Activated CD4-positive, alpha-beta T cell treated with anti-CD3 and anti-CD28 coated beads for 4 hours (primary cell): ENCODE data around the gene WDR49.

Source experiments
- DNase-seq, 2 donors: peaks; one replicate each; pipeline ENCODE4 v3.0.0-alpha.2; 2020

WDR49 gene

GRCh38 chr3:167483708-167484475, 169.8 kb downstream of the WDR49 start:
- DNase-seq = no peak

DNA sequence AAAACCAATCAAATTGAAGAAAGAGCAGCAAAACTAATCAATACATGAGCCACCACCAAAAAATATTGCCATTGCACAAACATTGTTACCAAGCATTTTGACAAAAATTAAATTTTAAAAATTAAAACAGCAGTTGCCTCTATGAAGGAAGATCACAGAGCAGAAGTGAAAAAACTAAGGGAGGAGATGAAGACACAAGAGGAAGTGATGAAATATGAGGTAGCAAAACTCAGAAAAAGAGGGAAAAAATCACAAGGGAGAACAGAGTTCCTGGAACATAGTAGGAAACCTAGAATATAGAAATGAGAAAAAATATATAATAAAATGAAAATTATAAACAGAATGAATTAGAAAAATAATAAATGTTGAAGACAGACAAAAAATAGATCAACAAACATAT, 172.6 kb downstream of the WDR49 start:
- DNase-seq = no peak

DNA sequence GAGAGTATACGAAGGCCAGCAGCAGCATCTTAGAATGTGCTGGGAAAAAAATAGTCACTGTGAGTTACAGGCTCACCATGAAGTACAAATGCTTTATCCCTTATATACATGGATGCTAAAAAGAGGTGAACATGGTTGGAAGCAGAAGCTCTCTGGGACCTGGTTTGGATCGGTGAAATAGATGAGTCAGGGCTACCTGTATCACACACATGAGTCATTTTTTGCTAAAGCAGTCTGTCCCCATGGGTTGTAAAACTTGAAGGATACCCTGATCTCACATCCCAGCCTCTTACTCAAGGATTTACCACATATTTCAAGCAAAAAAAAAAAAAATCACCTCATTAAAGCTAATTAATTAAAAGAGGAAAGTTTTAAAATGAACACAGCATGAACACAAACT, 173.0 kb downstream of the WDR49 start:
- no peak for DNase-seq

GRCh38 chr3:167473863-167474262, 179.9 kb downstream of the WDR49 start, which contains the start of gene SERPINI2:
Gene SERPINI2 (minus strand): TSS chr3:167474042. CDS start chr3:167471834, 2,208 bp downstream.
- DNase-seq = no peak

- DNase-seq = no peak
These were observed 184.4 kb downstream of the WDR49 start for GRCh38 chr3:167469381-167469780.

GRCh38 chr3:167467848-167468611, 185.7 kb downstream of the WDR49 start:
- no peak for DNase-seq

- DNase-seq = no peak
These were observed 186.8 kb downstream of the WDR49 start for GRCh38 chr3:167466966-167467365.

DNA sequence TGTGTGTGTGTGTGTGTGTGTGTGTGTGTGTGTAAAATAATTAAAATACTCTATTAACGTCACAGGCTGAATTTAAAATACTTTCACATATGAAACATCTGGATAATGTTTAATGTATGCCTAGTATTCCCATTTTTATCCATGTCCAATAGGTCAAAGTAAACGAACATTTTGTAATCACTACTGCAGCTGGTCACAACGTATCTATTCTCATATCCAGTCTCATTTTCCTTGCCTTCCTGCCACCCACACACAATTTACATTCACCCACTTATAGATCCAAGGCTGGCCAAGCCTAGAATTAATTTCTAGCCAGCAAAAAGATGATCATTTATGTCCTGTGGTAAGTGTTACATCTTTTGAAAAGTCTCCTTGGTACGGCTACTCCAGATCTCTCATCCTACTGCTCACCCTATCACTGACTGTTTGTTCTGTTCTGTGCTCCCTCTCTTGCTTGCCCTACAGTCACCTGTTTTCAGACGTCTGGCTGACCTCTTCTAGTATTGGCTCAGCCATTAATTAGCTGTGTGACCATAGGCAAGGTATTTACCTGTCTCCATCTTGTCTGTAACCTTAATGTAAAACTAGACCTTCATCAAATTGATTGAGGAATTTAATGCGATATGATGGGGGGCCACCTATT, 197.5 kb downstream of the WDR49 start:
- DNase-seq = no peak

DNA sequence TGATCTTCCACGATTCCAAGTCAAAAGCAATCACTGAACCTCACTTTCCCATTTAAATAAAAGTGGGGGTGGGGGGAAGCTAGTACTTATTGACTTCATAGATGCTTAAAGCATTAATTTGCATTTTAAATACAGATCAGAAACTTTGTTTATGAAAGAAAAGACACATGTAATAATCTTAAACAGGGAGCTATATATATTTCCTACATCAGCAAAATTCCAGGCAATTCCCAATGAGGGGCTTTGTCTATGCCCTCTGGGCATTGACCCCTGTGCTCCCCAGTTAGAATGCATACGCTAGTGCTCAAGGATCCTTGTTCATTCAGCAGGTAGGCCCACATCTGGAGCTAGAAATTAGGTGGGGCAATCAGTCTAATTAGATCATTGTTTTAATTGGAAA, 199.9 kb downstream of the WDR49 start:
- no peak for DNase-seq

DNA sequence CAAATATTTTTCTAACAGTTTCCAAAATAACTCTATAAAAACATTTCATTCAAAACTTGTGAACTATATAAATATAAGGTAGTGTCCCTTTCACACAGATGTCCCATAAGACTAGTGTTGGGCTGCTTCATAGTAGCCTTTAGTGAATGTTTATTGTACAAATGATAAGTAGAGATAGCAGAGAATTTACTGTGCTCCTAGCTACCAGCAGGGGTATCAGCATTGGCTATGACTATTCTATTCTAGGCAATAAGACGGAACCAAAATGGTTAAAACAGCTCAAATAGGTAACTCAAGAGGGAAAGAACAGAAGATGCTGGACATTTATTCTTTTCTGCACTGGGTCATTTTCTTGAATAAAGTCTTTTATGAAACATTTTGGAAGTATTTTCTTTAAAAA, 202.5 kb downstream of the WDR49 start:
- DNase-seq = no peak

GRCh38 chr3:167450675-167451074, 203.1 kb downstream of the WDR49 start:
- DNase-seq = no peak

DNA sequence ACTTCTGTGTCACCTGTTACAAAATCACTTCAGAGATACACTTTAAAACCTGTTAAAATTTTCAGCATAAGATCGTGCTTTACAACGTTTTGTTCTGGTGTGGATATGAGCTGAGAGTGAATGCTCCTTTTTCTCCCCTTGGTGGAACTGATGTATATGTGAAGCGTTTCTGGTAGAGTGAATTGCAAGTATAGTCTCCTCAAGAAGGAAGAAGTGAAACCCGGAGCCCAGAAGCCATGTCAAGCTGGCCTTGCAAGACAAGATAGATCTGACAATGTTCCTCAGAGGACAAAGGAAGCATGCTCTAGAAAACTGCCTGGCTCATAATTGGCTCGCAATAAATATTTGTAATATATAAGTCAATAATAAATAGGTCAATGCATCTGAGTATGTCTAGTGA, 203.5 kb downstream of the WDR49 start:
- DNase-seq = no peak

- no peak for DNase-seq
These were observed 208.3 kb downstream of the WDR49 start for GRCh38 chr3:167445491-167445890.

- no peak for DNase-seq
These were observed 212.5 kb downstream of the WDR49 start for GRCh38 chr3:167441256-167441655.

DNA sequence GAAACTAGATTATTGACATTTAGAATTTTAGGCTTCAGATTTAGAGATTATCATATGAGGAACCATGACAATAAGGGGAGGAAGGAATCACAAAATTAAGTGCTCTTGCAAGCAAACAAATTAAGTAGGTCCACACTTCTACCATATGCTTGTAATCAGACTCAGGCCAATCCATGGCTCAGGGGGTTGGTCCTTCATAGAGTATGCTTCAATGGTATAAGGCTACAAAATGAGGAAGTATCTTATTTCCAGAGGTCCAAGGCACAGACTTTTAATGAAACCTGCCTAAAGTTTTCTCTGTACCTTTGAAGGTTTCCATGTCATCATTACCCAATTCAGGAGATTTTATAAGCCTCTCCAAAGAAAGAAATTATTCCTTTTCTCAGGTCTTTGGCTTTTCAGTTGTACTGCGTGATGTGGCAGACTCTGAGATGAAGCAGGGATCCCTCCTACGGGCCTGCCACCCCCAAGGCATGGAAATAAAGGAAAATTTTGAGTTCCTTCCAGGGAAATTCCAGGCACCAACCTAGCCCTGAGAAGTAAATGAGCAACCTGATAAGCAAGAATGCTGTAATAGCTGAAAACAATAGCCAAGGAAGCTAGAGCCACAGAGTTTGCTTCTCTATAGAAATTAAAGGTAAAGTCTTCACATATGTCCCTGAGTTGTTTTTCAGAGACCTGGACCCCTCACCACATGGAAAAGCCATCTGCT, 216.2 kb downstream of the WDR49 start:
- no peak for DNase-seq
